H1 (cell line): ENCODE measurements around the gene SMIM10. TPM values are rescaled to one million over a fixed set of nuclear protein-coding genes. Genes with fewer than 3 reads are reported as not detected.
A peak's percentile ranks its signal among the peaks of the same experiment; 100 is the strongest.

Experiments used
- CTCF ChIA-PET: fragments of 300-600 bp; sonication (Branson Sonifier 250); formaldehyde crosslinking; loops from one replicate; lab custom pipeline; 2021; ENCODE audit not compliant: partially characterized antibody; lab: Charles Lee
- POLR2A ChIA-PET: fragments of 300-600 bp; sonication (Branson Sonifier 250); formaldehyde crosslinking; loops from one replicate; lab custom pipeline; 2021; ENCODE audit warnings: inconsistent platforms; ENCODE audit not compliant: partially characterized antibody; lab: Charles Lee
- DNase-seq, 2 experiments: peaks; one replicate each; pipeline versions ENCODE4 v3.0.0 to v3.0.0-alpha.2; 2010 to 2022; ENCODE audit warnings: low spot score in 2 of 2, low read depth in 1 of 2, mixed read lengths in 1 of 2
- FAIRE-seq: peaks from 2 replicates; lab custom pipeline; 2011; peaks lifted over from hg19 to GRCh38; lab: Jason Lieb, UNC
- H2AFZ ChIP-seq: 2 replicates; pipeline ENCODE4 v1.8.1; 2012; ENCODE audit warnings: low read length, inconsistent platforms
- H2AK5ac ChIP-seq: 2 replicates; pipeline ENCODE4 v1.6.1; 2013; ENCODE audit warnings: low read depth, low read length
- H2BK120ac ChIP-seq: replicated peaks from 2 replicates; pipeline ENCODE3; 2013; ENCODE audit warnings: low read depth, low read length, inconsistent platforms
- H2BK12ac ChIP-seq: 2 replicates; pipeline ENCODE4 v1.6.1; 2013; ENCODE audit warnings: low read depth, low read length
- H2BK15ac ChIP-seq: 2 replicates; pipeline ENCODE4 v1.6.1; 2013; ENCODE audit warnings: low read length
- H2BK20ac ChIP-seq: 2 replicates; pipeline ENCODE4 v1.6.1; 2013; ENCODE audit warnings: low read length
- H2BK5ac ChIP-seq: 2 replicates; pipeline ENCODE4 v1.6.1; 2013; ENCODE audit warnings: low read depth, low read length
- H3K14ac ChIP-seq: 2 replicates; pipeline ENCODE4 v1.6.1; 2013; ENCODE audit warnings: inconsistent platforms; ENCODE audit not compliant: insufficient read length
- H3K18ac ChIP-seq: 2 replicates; pipeline ENCODE4 v1.6.1; 2013; ENCODE audit warnings: low read length; ENCODE audit errors: extremely low read depth
- H3K23ac ChIP-seq: 2 replicates; pipeline ENCODE4 v1.6.1; 2013; ENCODE audit warnings: inconsistent platforms; ENCODE audit not compliant: insufficient read length
- H3K23me2 ChIP-seq: 2 replicates; pipeline ENCODE4 v1.6.1; 2013; ENCODE audit warnings: low read depth, low read length
- H3K27ac ChIP-seq: 2 replicates; pipeline ENCODE4 v1.6.1; 2011; ENCODE audit warnings: low read depth, low read length, inconsistent platforms
- H3K27me3 ChIP-seq, 4 experiments: replicated peaks in 1 of 4; 1 replicate in 1 of 4; 2 replicates in 3 of 4; pipeline versions ENCODE4 v1.6.1 to v1.8.1; 2011 to 2013; ENCODE audit warnings: low read length in 3 of 4, mild to moderate bottlenecking in 3 of 4, inconsistent platforms in 2 of 4, mixed read lengths in 2 of 4, moderate library complexity in 1 of 4; ENCODE audit not compliant: control insufficient read depth in 3 of 4, insufficient read depth in 3 of 4; ENCODE audit errors: extremely low read depth in 1 of 4
- H3K36me3 ChIP-seq, 4 experiments: 2 replicates each; pipeline versions ENCODE4 v1.6.1 to v1.8.1; 2011 to 2013; ENCODE audit warnings: mild to moderate bottlenecking in 4 of 4, low read length in 3 of 4, moderate library complexity in 2 of 4, control low read depth in 1 of 4, inconsistent platforms in 1 of 4; ENCODE audit not compliant: insufficient read depth in 4 of 4, control insufficient read depth in 2 of 4
- H3K4ac ChIP-seq: replicated peaks from 2 replicates; pipeline ENCODE3; 2013; ENCODE audit warnings: low read length, low read depth, mixed read lengths, inconsistent platforms; ENCODE audit not compliant: insufficient read length
- H3K4me1 ChIP-seq, 4 experiments: replicated peaks in 1 of 4; 1 replicate in 1 of 4; 2 replicates in 3 of 4; pipeline versions ENCODE4 v1.6.1 to v1.8.1; 2011 to 2013; ENCODE audit warnings: low read length in 3 of 4, inconsistent platforms in 2 of 4, mixed read lengths in 1 of 4; ENCODE audit not compliant: insufficient read depth in 4 of 4, control insufficient read depth in 3 of 4
- H3K4me2 ChIP-seq, 2 experiments: 2 replicates each; pipeline versions ENCODE4 v1.6.1 to v1.8.1; 2011 to 2013; ENCODE audit warnings: low read depth in 2 of 2, low read length in 2 of 2, control low read depth in 1 of 2, inconsistent platforms in 1 of 2, mild to moderate bottlenecking in 1 of 2; ENCODE audit not compliant: insufficient read depth in 1 of 2
- H3K4me3 ChIP-seq, 4 experiments: fragments of 200-600, 300-600 bp in 1 of 4; sonication (generic), shearing (Covaris generic), sonication (Bioruptor Twin) in 1 of 4; 2 replicates each; pipeline versions ENCODE4 v1.5.1 to v1.8.1; 2011 to 2016; ENCODE audit warnings: low read length in 4 of 4, low read depth in 3 of 4, control low read depth in 2 of 4, inconsistent platforms in 2 of 4, mild to moderate bottlenecking in 2 of 4, mixed read lengths in 1 of 4, moderate library complexity in 1 of 4; ENCODE audit not compliant: insufficient read depth in 2 of 4; ENCODE audit errors: extremely low read depth in 1 of 4
- H3K56ac ChIP-seq: replicated peaks from 2 replicates; pipeline ENCODE3; 2013; ENCODE audit warnings: low read depth, mild to moderate bottlenecking, mixed read lengths, low read length, inconsistent platforms; ENCODE audit not compliant: insufficient read length
- H3K79me1 ChIP-seq: 2 replicates; pipeline ENCODE4 v1.6.1; 2013; ENCODE audit warnings: low read depth, low read length, control low read depth
- H3K79me2 ChIP-seq, 2 experiments: 2 replicates each; pipeline versions ENCODE4 v1.6.1 to v1.8.1; 2012 to 2013; ENCODE audit warnings: low read length in 2 of 2, mild to moderate bottlenecking in 2 of 2, inconsistent platforms in 1 of 2; ENCODE audit not compliant: insufficient read depth in 2 of 2, control insufficient read depth in 1 of 2
- H3K9ac ChIP-seq, 4 experiments: replicated peaks in 1 of 4; 1 replicate in 1 of 4; 2 replicates in 3 of 4; pipeline versions ENCODE4 v1.6.1 to v1.8.1; 2011 to 2013; ENCODE audit warnings: low read depth in 3 of 4, low read length in 3 of 4, control low read depth in 2 of 4, mild to moderate bottlenecking in 2 of 4, moderate library complexity in 2 of 4, inconsistent platforms in 1 of 4; ENCODE audit errors: extremely low read depth in 1 of 4
- H3K9me3 ChIP-seq, 2 experiments: 2 replicates each; pipeline versions ENCODE4 v1.6.1 to v1.8.1; 2012 to 2013; ENCODE audit warnings: mild to moderate bottlenecking in 2 of 2, moderate library complexity in 2 of 2, control low read depth in 1 of 2, inconsistent platforms in 1 of 2, low read depth in 1 of 2, low read length in 1 of 2, mixed read lengths in 1 of 2; ENCODE audit not compliant: insufficient read depth in 2 of 2
- H4K20me1 ChIP-seq, 2 experiments: replicated peaks in 1 of 2; 2 replicates each; pipeline versions ENCODE3 to v1.8.1; 2011 to 2013; ENCODE audit warnings: inconsistent platforms in 2 of 2, low read length in 2 of 2, mild to moderate bottlenecking in 1 of 2; ENCODE audit not compliant: insufficient read depth in 2 of 2, control insufficient read depth in 1 of 2
- H4K5ac ChIP-seq: 2 replicates; pipeline ENCODE4 v1.6.1; 2013; ENCODE audit warnings: low read length, low read depth, mixed read lengths, inconsistent platforms; ENCODE audit not compliant: insufficient read length
- H4K8ac ChIP-seq: 2 replicates; pipeline ENCODE4 v1.8.0; 2013; ENCODE audit warnings: mild to moderate bottlenecking, moderate library complexity, low read length, inconsistent platforms; ENCODE audit not compliant: insufficient read depth; ENCODE audit errors: extremely low read depth
- H4K91ac ChIP-seq: replicated peaks from 2 replicates; pipeline ENCODE3; 2013; ENCODE audit warnings: low read length, mixed read lengths, inconsistent platforms; ENCODE audit not compliant: insufficient read length
- YY1 ChIP-seq: IDR thresholded peaks from 2 replicates; pipeline ENCODE4 v1.6.1; 2011; ENCODE audit warnings: low read depth, mild to moderate bottlenecking, low read length
- WGBS, 2 experiments: shearing (Covaris generic) in 1 of 2; methylation state at CpG; one replicate each; pipeline versions ENCODE4 v1.1.6 to v1.1.7; 2013 to 2015; ENCODE audit warnings: low lambda C conversion rate in 2 of 2, mixed read lengths in 2 of 2, inconsistent platforms in 1 of 2, low coverage in 1 of 2, missing lambda C conversion rate in 1 of 2; ENCODE audit not compliant: insufficient replicate concordance in 2 of 2, insufficient coverage in 1 of 2, insufficient read length in 1 of 2; ENCODE audit errors: extremely low coverage in 1 of 2, missing lambda C conversion rate in 1 of 2; 5-methylcytosine and 5-hydroxymethylcytosine counted together
- polyA plus RNA-seq, 7 experiments: library from polyadenylated mRNA; depleted of rRNA in 3 of 7; stranded (reverse) in 5 of 7; unstranded in 2 of 7; fragments of >200 nt in 5 of 7; fragments of 200-250 nt in 2 of 7; gene quantifications; 1 replicate in 5 of 7; 2 replicates in 1 of 7; 4 replicates in 1 of 7; pipeline versions ENCODE4 v1.2.1 to v1.2.3, GENCODE V29; 2011 to 2013; ENCODE audit warnings: missing spikeins in 2 of 7, mixed read lengths in 2 of 7
- total RNA-seq: library from RNA; stranded (reverse); fragmentation: NEBNext Ultra II Directional; extraction: Animal tissue kit (Norgen Biotek cat#: 25700); gene quantifications from 2 replicates; pipeline ENCODE4 v1.2.1, GENCODE V29; 2021
- TF ChIP-seq, protein P1 (sequence below): IDR thresholded peaks from 2 replicates; pipeline ENCODE4 v1.6.1; 2011; ENCODE audit warnings: low read depth, mild to moderate bottlenecking, low read length; ENCODE audit not compliant: insufficient read depth

The SMIM10 gene
- total and polyA plus RNA-seq, 2 of the 8 experiments (the other 6 are each of a cell fraction or from before 2014, with no cell fraction given) = 2.3 to 2.8 TPM

DNA sequence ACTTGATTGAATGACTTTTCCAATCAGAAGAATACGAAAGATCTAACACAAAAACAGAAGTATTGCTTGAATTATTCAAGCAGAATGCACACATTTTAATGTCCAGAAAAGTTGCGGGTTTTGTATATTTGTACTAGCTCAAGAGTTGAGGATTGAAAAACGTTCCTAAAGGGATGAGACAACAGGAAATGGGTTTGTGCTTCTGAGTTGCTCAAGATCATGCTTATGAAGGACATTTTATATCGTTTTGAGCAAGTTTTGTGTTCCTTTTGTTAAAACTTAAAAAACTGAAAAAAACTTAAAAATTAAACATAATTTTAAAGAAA, 353 bp upstream of the SMIM10 start:
- 0 out of 7 replicates have a peak, but pooled peaks cover 0 to 2% (median 0%) of the 10 kb centered on the region in 4 experiments for H3K4me1 ChIP-seq
- H3K4me3 ChIP-seq = peak overlapping the region in 2 of 4 experiments; percentile 30 to 56; a peak in 4 of 8 replicates
- 0 out of 2 replicates have a peak overlapping the region, but pooled peaks have one; percentile 50 for H2AFZ ChIP-seq
- no peak overlapping the region for H4K91ac ChIP-seq
- no peak for FAIRE-seq
- no peak overlapping the region for H3K18ac ChIP-seq
- H3K14ac ChIP-seq = no peak overlapping the region
- CTCF ChIA-PET = interaction anchor here (1.2 kb wide), 1 partner anchor 9 kb away, joined by 3 read pairs; no protein-coding TSS in a partner anchor
- no peak overlapping the region for H4K5ac ChIP-seq
- no peak overlapping the region for H3K23ac ChIP-seq
- no peak overlapping the region for H3K4ac ChIP-seq
- H3K27me3 ChIP-seq = no peaks in the 10 kb centered on the region; a peak in 3 of 7 replicates
- H3K23me2 ChIP-seq = no peaks in the 10 kb centered on the region; the same call in 1 of the 2 replicates
- POLR2A ChIA-PET = interaction anchor here (1.4 kb wide), 1 partner anchor 23 kb away, joined by 3 read pairs; no protein-coding TSS in a partner anchor
- TF ChIP-seq YY1 = no peak
- TF ChIP-seq, protein P1, sequence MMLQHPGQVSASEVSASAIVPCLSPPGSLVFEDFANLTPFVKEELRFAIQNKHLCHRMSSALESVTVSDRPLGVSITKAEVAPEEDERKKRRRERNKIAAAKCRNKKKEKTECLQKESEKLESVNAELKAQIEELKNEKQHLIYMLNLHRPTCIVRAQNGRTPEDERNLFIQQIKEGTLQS = no peak
- TF ChIP-seq, all 59 proteins: peak for 0
- 41% methylated on average over 4 of the region's 4 CpGs; no CpG with 5 or more reads in 1 of the 2 experiments for WGBS, 2 experiments
- Histone ChIP-seq H3K79me2 (no peaks in the 10 kb centered on the region), H3K56ac (no peak overlapping the region), H3K4me2 (peak overlapping the region; percentile 63 to 80), H3K9me3 (no peaks in the 10 kb centered on the region), H3K9ac (no peak overlapping the region), H2AK5ac (no peak overlapping the region), H2BK12ac (no peak overlapping the region), H3K27ac (no peak overlapping the region), H2BK15ac (no peak overlapping the region), H2BK120ac (no peak overlapping the region), H3K79me1 (no peaks in the 10 kb centered on the region), H2BK20ac (no peak overlapping the region), H3K36me3 (no peaks in the 10 kb centered on the region), H4K8ac (no peak overlapping the region; the same call in 1 of the 2 replicates), H2BK5ac (no peak overlapping the region), H4K20me1 (no peaks in the 10 kb centered on the region)
- no peak for DNase-seq
